ENCODE data around the gene ZDHHC16.
"Not testable (repeated sequence)": the region's sequence is repeated elsewhere in the genome, so short reads cannot be mapped to it uniquely, and the experiment has no call there.

The ZDHHC16 gene

DNA sequence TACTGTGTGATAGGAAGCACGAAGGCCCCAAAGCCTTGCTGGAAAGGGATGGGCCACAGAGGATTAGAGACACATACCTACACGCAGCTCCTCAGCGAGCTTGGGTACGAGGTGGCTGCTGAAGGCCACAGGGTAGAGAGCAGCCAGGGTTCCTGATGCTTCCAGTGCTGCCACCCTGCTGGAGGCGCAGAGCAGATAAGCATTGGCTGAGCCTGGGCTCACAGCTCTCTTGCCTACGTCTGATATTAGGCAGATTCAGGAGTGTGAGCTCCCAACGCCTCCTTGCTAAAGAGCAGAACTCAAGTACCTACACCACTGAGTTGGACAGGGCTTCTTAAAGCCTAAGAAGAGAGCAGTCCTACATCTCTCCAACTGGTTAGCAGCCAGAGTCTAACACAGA, 20.0 kb downstream of the ZDHHC16 start:
- Histone ChIP-seq H3K4me1 (ENCODE audit: control insufficient read depth, insufficient read depth, low read length) (no peaks in the 10 kb centered on the region), H3K4me3 (ENCODE audit: low read length) (no peak overlapping the region), H3K9me3 (ENCODE audit: control insufficient read depth, low read length) (no peaks in the 10 kb centered on the region), H3K9ac (ENCODE audit: low read length) (no peak overlapping the region), H3K27me3 (ENCODE audit: control insufficient read depth, insufficient read depth, low read length) (no peaks in the 10 kb centered on the region), H3K36me3 (ENCODE audit: control insufficient read depth, insufficient read depth, low read length) (peaks cover 18% of the 10 kb centered on the region)

DNA sequence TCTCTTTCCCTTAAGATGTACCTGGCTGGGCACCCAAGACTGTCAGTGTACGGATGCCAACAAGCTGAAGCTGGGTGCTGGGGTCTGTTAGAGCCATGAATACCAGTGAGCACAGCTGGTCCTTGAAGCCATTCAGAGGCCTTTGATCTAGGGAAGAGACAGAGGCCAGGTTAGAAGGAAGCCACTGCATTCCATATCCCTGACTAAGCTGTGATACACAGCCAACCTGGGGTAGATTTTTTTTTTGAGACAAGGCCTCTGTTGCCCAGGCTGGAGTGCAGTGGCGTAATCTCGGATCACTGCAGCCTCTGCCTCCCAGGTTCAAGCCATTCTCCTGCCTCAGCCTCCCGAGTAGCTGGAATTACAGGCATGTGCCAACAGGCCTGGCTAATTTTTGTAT, 20.8 kb downstream of the ZDHHC16 start:
- Histone ChIP-seq H3K9me3 (ENCODE audit: control insufficient read depth, low read length) (no peaks in the 10 kb centered on the region), H3K4me1 (ENCODE audit: control insufficient read depth, insufficient read depth, low read length) (no peaks in the 10 kb centered on the region), H3K4me3 (ENCODE audit: low read length) (no peak overlapping the region), H3K36me3 (ENCODE audit: control insufficient read depth, insufficient read depth, low read length) (peaks cover 18% of the 10 kb centered on the region), H3K27me3 (ENCODE audit: control insufficient read depth, insufficient read depth, low read length) (no peaks in the 10 kb centered on the region), H3K9ac (ENCODE audit: low read length) (no peak overlapping the region)

DNA sequence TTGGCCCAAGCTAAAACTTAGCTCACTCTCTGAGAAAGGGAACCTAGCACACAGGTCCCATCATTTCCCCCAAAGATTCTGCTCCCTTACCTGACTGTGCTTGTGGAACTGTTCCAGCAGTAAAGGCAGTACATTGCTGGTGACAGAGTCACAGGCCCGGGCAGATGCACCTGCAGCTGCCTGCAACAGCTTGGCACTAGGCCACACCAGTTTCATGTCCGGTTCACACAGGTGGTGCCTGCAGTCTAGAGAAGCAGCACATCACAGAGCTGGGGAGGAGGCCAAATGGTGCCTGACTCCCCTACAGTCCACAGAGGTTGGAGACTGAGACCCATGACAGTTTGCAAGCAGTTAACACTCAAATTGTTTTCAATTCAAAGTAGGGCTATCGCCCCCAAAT, 22.2 kb downstream of the ZDHHC16 start:
- Histone ChIP-seq H3K9me3 (ENCODE audit: control insufficient read depth, low read length) (no peaks in the 10 kb centered on the region), H3K27me3 (ENCODE audit: control insufficient read depth, insufficient read depth, low read length) (no peaks in the 10 kb centered on the region), H3K9ac (ENCODE audit: low read length) (no peak overlapping the region), H3K36me3 (ENCODE audit: control insufficient read depth, insufficient read depth, low read length) (peaks cover 18% of the 10 kb centered on the region), H3K4me3 (ENCODE audit: low read length) (no peak overlapping the region), H3K4me1 (ENCODE audit: control insufficient read depth, insufficient read depth, low read length) (no peaks in the 10 kb centered on the region)

DNA sequence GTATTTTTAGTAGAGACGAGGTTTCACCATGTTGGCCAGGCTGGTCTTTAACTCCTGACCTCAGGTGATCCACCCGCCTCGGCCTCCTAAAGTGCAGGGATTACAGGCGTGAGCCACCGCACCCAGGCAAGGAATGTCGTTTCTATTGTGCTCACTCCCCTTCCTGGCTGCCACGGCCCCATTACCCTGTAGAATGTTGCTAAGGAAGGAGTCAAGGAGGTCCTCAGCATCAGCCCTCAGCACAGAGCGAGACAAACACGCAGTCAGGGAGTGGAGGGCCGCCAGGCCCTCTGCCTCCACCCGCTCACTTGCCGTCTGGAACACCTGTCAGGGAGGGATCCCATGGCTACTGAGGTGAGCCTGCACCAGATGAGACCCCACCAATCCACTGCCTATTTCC, 22.8 kb downstream of the ZDHHC16 start:
- not testable (repeated sequence) for H3K27me3 ChIP-seq (ENCODE audit: control insufficient read depth, insufficient read depth, low read length); H3K4me1 ChIP-seq (ENCODE audit: control insufficient read depth, insufficient read depth, low read length); H3K4me3 ChIP-seq (ENCODE audit: low read length); H3K9ac ChIP-seq (ENCODE audit: low read length); H3K9me3 ChIP-seq (ENCODE audit: control insufficient read depth, low read length)
- H3K36me3 ChIP-seq (ENCODE audit: control insufficient read depth, insufficient read depth, low read length), result peaks cover 18% of the 10 kb centered on the region

DNA sequence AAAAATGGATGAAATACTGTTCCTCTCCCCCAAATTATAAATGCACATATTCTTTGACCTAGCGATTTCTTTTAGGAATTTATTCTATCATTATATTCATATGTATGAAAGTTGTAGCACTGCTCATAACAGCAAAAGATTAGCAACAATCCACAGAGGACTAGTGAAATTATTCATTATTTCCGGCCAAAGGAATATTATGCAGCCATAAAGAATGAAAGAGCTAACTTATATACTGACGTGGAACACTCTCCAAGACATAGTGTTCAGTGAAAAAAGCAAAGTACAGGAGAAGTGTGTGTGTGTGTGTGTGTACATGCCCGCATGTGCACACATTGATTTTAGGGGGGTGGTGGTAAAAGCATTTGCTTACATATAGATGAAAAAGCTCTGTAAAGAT, 28.9 kb downstream of the ZDHHC16 start:
- no peak overlapping the region for H3K9ac ChIP-seq (ENCODE audit: low read length)
- no peaks in the 10 kb centered on the region for H3K4me1 ChIP-seq (ENCODE audit: control insufficient read depth, insufficient read depth, low read length)
- peaks cover 14% of the 10 kb centered on the region for H3K36me3 ChIP-seq (ENCODE audit: control insufficient read depth, insufficient read depth, low read length)
- no peaks in the 10 kb centered on the region for H3K9me3 ChIP-seq (ENCODE audit: control insufficient read depth, low read length)
- no peak overlapping the region for H3K4me3 ChIP-seq (ENCODE audit: low read length)
- H3K27me3 ChIP-seq (ENCODE audit: control insufficient read depth, insufficient read depth, low read length), result no peaks in the 10 kb centered on the region

DNA sequence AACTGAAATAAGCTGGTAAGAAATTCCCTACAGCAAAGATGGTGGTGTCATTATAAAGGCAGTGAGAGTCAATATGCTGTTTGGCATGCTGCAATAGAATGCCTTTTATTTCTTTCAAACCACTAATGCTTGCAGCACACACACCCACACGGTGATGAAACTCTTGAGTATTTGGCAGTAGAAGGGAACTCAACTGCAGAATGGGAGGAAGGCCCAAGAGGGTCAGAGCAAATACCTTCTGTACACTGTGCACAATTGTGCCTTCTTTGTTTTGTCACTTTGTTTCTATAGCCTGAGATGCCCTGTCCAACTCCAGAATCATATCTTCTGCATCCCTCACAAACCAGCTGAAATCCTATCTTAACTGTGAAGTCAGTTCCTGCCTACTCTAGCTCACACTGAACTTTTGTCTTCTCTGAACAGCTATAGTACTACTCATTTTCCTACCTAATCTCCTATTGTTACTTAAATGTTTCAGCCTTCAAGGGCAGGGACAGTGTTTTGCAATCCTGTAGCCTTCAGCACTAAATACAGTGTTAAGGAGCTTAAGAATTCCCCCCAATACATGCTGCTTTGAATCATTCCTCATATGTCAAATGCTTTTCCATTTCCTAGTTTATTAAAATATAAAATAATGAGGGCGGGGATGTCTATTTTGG, 30.1 kb downstream of the ZDHHC16 start:
- Histone ChIP-seq H3K4me3 (ENCODE audit: low read length) (no peak overlapping the region), H3K9me3 (ENCODE audit: control insufficient read depth, low read length) (no peaks in the 10 kb centered on the region), H3K9ac (ENCODE audit: low read length) (no peak overlapping the region), H3K36me3 (ENCODE audit: control insufficient read depth, insufficient read depth, low read length) (peaks cover 14% of the 10 kb centered on the region), H3K27me3 (ENCODE audit: control insufficient read depth, insufficient read depth, low read length) (no peaks in the 10 kb centered on the region), H3K4me1 (ENCODE audit: control insufficient read depth, insufficient read depth, low read length) (no peaks in the 10 kb centered on the region)

DNA sequence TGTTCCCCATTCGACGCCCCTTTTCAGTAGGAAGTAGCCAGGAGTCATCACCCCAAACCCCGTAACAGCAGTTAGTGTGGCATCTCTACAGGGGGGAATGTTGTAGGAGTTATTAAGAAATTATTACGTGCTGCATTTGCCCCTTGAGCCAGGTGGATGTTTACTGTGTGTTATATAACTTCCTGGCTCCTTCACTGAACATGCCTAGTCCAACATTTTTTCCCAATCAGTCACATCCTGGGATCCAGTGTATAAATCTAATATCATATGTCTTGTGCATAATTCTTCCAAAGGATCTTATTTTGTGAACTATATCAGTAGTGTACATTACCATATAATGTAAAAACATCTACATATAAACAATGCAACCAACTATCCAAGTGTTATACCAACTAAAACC, 33.4 kb downstream of the ZDHHC16 start:
- peaks cover 16% of the 10 kb centered on the region for H3K36me3 ChIP-seq (ENCODE audit: control insufficient read depth, insufficient read depth, low read length)
- H3K9me3 ChIP-seq (ENCODE audit: control insufficient read depth, low read length); H3K4me3 ChIP-seq (ENCODE audit: low read length); H3K4me1 ChIP-seq (ENCODE audit: control insufficient read depth, insufficient read depth, low read length); H3K27me3 ChIP-seq (ENCODE audit: control insufficient read depth, insufficient read depth, low read length); H3K9ac ChIP-seq (ENCODE audit: low read length): not testable (repeated sequence)

DNA sequence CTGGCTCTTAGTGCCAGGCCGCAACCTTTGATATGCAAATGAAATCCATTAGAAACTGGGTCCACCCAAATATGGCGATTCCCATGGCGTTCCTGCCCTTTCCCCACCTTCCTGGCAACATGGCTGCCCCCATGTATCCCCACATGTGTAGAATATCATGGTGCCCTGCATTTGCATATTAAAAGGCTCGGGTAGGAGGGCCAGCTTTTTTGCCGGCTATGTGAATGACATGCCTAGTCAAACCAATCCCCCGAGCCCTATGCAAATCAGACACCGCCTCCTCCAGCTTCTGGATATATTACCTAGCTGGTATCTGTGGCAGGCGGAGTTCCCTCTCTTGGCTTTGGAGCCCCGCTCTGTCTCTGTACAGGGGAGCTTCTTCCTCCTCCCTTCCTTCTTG, 34.0 kb downstream of the ZDHHC16 start:
- Histone ChIP-seq H3K4me1 (ENCODE audit: control insufficient read depth, insufficient read depth, low read length) (no peaks in the 10 kb centered on the region), H3K27me3 (ENCODE audit: control insufficient read depth, insufficient read depth, low read length) (no peaks in the 10 kb centered on the region), H3K4me3 (ENCODE audit: low read length) (no peak overlapping the region), H3K9ac (ENCODE audit: low read length) (no peak overlapping the region), H3K36me3 (ENCODE audit: control insufficient read depth, insufficient read depth, low read length) (peaks cover 11% of the 10 kb centered on the region), H3K9me3 (ENCODE audit: control insufficient read depth, low read length) (no peaks in the 10 kb centered on the region)

DNA sequence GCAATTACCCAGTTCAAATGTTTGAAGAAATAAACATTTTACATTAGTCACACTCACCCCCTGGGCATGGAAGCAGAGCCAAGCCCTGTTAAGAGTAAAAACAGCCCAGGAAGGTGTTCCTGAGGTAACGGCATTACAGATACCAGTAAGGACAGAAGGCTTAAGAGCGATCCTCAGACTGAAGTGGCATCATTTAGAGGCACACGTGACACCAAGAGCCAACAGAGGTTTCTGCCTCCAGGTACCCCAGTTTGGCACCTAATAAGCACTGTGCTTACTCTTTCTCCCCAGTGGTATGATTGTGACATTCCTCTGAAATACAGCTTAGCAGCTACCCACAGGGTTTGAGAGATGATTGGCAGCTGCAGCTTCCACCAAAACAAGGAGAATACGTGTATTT, 35.1 kb downstream of the ZDHHC16 start:
- Histone ChIP-seq H3K27me3 (ENCODE audit: control insufficient read depth, insufficient read depth, low read length) (no peaks in the 10 kb centered on the region), H3K4me1 (ENCODE audit: control insufficient read depth, insufficient read depth, low read length) (no peaks in the 10 kb centered on the region), H3K4me3 (ENCODE audit: low read length) (no peak overlapping the region), H3K9me3 (ENCODE audit: control insufficient read depth, low read length) (no peaks in the 10 kb centered on the region), H3K9ac (ENCODE audit: low read length) (no peak overlapping the region), H3K36me3 (ENCODE audit: control insufficient read depth, insufficient read depth, low read length) (peaks cover 10% of the 10 kb centered on the region)

DNA sequence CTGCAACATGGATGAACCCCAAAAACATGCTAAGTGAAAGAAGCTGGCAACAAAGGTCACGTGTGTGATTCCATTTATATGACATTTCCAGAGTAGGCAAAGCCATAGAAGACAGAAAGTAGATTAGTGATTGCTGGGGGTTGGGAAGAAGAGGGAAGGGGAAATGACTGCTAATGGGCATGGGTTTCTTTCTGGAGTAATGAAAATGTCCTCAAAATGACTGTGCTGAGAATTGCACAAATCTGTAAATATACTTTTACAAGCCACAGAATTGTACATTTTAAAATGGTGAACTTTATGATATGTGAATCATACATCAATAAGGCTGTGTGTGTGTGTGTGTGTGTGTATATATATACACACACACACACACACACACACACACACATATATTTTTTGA, 36.4 kb downstream of the ZDHHC16 start:
- Histone ChIP-seq H3K9ac (ENCODE audit: low read length) (no peak overlapping the region), H3K36me3 (ENCODE audit: control insufficient read depth, insufficient read depth, low read length) (peaks cover 10% of the 10 kb centered on the region), H3K4me3 (ENCODE audit: low read length) (no peak overlapping the region), H3K9me3 (ENCODE audit: control insufficient read depth, low read length) (no peaks in the 10 kb centered on the region), H3K27me3 (ENCODE audit: control insufficient read depth, insufficient read depth, low read length) (no peaks in the 10 kb centered on the region), H3K4me1 (ENCODE audit: control insufficient read depth, insufficient read depth, low read length) (no peaks in the 10 kb centered on the region)

DNA sequence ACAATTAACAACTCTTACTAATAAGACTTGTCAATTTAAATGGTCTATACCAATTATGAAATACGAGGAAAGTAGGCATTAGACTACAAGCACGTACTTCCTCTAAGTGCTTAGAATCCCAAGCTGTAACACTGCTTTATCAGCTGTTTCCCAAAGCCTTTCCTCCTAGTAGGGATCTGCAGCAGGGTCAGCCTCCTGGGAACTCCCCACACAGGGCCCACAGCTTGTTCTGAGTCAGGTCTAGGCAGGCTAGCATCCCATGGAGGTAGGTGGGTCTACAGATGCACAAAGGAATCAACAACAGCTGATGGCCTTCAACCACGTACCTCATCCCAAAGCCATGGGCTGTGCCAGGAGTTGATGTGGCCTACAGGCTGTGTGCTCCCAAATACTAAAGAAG, 37.5 kb downstream of the ZDHHC16 start:
- H3K27me3 ChIP-seq (ENCODE audit: control insufficient read depth, insufficient read depth, low read length), result no peaks in the 10 kb centered on the region
- no peaks in the 10 kb centered on the region for H3K4me1 ChIP-seq (ENCODE audit: control insufficient read depth, insufficient read depth, low read length)
- H3K9me3 ChIP-seq (ENCODE audit: control insufficient read depth, low read length), result no peaks in the 10 kb centered on the region
- peaks cover 10% of the 10 kb centered on the region for H3K36me3 ChIP-seq (ENCODE audit: control insufficient read depth, insufficient read depth, low read length)
- H3K4me3 ChIP-seq (ENCODE audit: low read length), result no peak overlapping the region
- H3K9ac ChIP-seq (ENCODE audit: low read length), result no peak overlapping the region

DNA sequence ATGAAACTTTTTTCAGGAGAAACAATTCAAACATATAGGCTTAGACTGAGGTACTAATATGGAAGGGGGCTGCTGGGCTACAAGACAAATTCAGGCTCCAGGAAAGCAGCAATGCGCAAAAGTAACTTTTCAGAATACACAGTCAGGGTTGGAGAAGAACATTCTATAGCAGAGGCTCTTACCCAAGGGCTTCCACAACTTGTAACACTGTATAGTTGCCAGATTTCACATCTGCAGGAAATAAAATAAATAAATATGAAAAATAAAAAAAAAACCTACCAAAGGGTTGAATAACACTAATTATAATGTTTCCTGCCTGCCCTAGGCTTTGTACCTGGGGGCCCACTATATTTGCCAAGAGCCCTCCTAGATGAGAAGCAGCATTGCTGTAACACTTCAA, 37.9 kb downstream of the ZDHHC16 start:
- H3K27me3 ChIP-seq (ENCODE audit: control insufficient read depth, insufficient read depth, low read length), result no peaks in the 10 kb centered on the region
- H3K9ac ChIP-seq (ENCODE audit: low read length), result no peak overlapping the region
- no peaks in the 10 kb centered on the region for H3K4me1 ChIP-seq (ENCODE audit: control insufficient read depth, insufficient read depth, low read length)
- H3K4me3 ChIP-seq (ENCODE audit: low read length), result no peak overlapping the region
- no peaks in the 10 kb centered on the region for H3K9me3 ChIP-seq (ENCODE audit: control insufficient read depth, low read length)
- peaks cover 10% of the 10 kb centered on the region for H3K36me3 ChIP-seq (ENCODE audit: control insufficient read depth, insufficient read depth, low read length)

DNA sequence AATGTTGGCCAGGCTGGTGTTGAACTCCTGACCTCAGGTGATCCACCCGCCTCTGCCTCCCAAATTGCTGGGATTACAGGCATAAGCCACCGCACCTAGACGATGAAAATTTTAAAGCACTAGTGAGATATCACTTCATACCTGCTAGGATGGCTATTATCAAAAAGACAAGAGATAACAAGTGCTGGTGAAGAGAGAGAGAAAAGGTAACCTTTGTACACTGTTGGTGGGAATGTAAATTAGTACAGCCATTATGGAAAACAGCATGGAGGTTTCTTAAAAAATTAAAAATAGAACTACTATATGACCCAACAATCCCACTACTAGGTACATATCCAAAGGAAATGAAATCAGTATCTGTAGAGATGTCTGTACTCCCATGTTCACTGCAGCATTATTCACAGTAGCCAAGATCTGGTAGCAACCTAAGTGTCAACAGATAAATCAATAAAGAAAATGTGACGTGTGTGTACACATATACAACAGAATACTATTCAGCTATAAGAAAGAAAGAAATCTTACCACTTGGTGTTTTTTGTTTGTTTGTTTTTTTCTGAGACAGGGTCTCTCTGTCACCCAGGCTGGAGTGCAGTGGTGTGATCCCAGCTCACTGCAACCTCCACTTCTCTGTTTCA, 39.8 kb downstream of the ZDHHC16 start:
- H3K36me3 ChIP-seq (ENCODE audit: control insufficient read depth, insufficient read depth, low read length), result peaks cover 5% of the 10 kb centered on the region
- H3K27me3 ChIP-seq (ENCODE audit: control insufficient read depth, insufficient read depth, low read length), result no peaks in the 10 kb centered on the region
- H3K9ac ChIP-seq (ENCODE audit: low read length), result no peak overlapping the region
- H3K4me1 ChIP-seq (ENCODE audit: control insufficient read depth, insufficient read depth, low read length), result no peaks in the 10 kb centered on the region
- no peaks in the 10 kb centered on the region for H3K9me3 ChIP-seq (ENCODE audit: control insufficient read depth, low read length)
- no peak overlapping the region for H3K4me3 ChIP-seq (ENCODE audit: low read length)
